Fibroblast of gingiva (primary cell): ENCODE measurements around the gene FLYWCH2.

Experiments
- DNase-seq: peaks from one replicate; pipeline ENCODE4 v3.0.0-alpha.2; 2011; ENCODE audit warnings: low read depth

FLYWCH2 gene

DNA sequence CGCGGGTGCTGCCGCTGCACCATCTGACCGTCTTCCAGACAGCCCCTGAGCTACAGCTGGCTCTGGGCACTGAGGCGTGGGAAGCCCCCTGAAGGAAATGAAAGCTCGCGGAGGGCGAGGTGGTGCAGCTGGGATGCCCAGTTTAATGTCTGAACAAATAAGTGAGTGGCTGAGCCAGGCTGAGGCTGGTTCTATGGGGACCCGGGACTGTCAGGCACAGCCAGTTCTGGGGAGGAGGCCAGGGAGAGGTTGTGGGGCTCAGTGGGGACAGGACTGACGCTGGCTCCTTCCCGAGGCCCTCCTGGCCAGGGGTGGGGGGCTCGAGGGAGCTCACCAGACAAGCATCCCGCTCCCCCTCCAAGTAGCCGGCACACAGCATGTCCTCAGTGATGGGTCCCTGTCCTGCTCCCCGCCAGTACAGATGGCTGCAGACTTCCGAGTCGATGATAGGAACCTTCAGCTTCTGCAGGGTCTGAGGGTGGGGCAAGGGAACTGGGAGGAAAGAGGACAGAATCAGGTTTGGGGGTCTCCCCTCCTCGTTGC is 29.4 kb upstream of the FLYWCH2 start:
- DNase-seq: no peak

DNA sequence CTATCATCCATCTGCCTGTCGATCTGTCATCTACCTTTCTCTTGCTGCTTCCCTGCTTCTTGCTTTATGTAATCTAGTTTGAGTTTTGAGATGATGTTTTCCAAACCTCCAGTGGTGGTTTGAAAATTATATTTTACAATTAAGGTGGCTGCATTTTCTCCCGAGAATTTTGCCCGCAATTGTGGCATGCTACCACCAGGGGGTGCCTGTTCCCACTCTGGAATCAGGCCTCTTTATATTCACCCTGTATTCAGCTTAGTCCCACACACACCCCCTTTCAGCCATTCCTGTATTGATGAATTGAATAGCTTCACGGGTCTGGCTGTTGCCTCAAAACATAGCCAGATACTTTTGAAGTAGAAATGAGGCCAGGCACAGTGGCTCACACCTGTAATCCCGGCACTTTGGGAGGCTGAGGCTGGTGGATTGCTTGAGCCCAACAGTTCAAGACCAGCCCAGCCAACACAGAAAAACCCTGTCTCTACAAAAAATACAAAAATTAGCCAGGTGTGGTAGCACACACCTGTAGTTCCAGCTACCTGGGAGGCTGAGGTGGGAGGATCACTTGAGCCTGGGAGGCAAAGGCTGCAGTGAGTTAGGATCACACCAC is 28.2 kb upstream of the FLYWCH2 start:
- no peak for DNase-seq

DNA sequence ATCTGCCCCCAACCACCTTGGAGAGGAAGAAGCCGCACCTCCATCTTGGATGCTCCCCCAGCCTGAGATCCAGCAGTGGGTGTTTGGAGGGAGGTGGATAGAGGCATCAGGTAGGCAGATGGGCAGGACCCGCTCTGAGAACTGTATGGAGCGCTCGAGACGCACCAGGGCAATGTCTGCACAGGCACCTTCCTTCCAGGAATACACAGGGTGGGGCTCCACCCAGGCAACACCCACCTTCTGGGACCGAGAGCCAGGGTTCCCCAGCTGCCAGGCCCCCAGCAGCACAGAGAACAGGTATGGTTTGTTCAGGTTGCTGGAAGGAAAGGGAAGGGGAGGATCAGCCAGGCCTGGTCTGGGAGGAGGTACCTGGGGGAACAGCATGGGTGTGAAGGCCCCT is 27.5 kb upstream of the FLYWCH2 start:
- DNase-seq: no peak

DNA sequence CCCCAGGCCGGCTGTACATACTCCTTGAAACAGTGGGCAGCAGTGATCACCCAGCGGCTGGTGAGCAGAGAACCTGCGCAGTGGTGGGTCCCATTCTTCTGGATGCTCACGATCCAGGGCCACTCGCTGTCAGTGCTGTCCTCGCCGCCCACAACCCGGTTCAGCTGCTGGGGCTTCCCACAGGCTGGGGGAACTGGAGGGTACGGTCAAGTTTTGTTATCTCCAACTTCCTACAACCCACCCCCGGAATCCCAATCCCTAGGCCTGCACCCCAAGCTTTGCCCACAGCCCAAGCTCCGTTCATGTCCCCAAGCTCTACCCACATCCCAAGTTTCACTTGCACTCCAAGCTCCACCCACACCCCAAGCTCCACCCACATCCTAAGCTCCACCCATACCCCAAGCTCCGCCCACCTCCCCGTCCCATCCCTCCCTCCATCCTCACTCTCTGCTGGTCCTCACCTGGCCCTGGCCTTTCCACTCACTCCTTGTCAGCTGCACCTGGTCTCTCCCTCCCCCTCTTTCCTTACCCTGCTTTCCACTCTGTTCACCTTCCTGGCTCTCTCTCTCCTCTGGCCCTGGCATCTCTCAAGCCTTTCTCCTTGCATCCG is 26.8 kb upstream of the FLYWCH2 start:
- no peak for DNase-seq

DNA sequence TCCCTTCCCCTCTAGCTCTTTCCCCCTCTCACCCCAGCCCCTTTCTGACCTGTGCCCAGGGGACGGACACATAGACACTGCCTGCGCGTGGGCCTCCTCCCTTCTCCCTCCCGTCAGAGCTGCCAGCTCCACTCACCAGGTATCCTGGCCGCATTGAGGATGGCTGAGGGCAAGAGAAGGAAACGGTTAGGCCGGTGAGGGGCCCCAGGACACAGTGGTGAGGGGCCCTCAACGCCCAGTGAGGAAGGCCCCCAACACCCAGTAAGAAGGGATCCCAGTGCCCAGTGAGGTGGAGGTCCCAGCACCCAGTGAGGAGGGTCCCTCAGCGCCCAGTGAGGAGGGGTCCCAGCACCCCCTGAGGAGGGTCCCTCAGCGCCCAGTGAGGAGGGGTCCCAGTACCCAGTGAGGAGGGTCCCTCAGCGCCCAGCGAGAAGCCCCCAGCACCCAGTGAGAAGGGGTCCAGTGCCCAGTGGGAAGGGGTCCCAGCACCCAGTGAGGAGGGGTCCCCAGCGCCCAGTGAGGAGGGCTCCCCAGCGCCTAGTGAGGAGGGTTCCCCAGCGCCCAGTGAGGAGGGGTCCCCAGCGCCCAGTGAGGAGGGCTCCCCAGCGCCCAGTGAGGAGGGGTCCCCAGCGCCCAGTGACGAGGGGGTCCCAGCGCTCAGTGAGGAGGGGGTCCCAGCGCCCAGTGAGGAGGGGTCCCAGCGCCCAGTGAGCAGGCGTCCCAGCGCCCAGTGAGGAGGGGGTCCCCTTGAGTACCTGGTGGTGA is 26.1 kb upstream of the FLYWCH2 start:
- no peak for DNase-seq

DNA sequence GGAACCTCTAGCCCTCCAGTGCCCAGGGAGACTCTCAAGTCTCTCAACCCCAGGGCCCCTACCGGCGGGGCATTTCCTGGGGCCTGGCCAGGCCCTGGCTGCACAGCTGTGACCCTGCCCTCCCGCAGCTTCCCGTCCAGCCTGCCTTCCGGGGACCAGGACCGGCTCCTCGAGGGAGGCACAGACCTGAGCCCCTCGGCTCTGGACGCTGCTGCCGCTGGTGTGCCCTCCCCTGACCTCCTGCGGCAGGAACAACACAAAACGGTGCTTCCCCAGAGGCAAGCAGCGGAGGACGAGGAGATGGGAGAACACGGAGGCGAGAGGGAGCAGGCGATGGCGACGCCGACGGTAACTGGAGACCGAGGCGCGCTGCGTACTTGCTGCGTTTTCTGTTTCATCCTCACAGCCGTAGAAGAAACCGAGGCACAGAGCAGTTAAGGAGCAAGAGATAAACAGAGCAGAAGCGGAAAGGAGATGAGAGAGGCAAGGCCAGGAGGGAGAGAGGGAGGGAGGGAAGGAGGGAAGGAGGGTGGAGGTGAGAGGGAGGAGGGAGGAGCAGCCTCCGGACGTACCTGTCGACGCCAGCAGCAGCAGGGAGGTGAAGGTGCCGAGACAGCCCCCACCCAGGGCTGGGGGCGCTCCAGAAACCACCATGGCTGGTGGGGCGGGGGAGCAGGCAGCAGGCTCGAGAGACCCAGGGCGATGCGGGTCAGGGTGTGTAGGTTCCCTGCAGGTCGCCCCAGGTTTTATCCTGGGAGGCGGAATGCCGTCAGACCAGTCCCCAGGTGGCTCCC is 25.4 kb upstream of the FLYWCH2 start, which contains the start of gene PRSS22:
PRSS22 (minus strand) TSS at position 720 of the 794 bp plus-strand sequence; CDS start at position 654, 66 bp downstream.
- no peak for DNase-seq

DNA sequence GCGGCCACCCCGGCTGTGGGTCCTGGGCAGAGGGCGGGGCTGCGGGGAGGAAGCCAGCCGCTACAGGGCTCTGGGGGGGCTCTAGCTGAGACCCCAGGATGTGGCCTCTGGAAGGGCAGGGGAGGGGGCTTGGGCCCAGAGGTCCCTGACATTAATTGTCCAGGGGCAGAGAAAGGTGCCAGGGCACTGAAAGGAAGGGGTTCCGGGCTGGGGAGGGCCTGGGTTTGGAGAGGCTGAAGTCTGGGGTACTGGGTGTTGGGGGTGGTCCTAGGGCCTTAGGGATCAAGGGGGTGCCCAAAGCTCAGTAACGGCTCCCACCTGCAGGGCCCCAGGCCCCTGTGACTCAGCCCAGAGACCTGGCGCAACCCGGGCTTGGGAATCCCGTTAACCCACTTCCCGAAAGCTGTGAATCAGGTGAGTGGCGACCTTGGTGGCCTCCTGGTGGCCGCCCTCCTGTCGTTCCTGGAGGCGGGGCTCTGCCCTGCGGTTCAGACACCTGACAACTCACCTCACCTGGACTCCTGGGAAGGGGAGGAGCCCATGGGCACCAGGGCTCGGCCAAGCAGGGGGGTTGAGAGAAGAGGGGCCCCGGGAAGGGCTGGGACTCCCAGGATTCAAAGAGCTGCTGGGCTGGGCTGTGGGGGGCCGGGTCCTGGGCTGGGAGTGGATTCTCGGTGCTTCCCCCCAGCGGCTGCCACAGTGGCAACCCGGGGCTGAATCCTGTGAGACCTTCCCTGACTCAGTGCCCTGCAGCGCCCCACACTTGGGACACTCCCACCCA is 24.6 kb upstream of the FLYWCH2 start:
- no peak for DNase-seq

DNA sequence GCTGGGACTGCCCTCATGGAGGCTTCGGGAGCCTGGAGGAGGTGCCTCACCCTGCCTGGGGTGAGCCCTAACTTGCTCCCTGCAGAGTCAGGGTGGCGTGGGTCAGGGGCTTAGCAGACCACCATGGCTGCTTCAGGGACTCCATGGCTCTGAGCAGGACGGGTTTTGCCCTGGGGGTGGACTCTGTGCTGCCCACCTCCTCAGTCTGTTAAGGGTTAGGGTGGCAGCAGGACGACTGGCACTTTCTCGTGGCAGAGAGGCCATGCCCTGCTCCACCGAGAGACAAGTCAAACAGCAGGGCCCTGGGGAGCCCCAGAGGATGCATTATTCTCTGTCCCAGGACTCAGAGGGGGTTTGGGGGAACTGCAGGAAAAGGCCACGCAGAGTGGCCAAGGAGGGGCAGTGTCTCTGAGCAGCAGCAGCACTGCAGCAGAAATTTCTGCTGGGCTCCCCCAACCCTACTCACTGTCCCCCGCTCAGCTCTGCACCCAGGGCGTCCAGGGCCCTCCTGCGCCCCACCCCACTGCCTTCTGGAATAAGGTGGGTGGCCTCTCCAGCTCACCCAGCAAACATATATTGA is 23.2 kb upstream of the FLYWCH2 start:
- DNase-seq: no peak

DNA sequence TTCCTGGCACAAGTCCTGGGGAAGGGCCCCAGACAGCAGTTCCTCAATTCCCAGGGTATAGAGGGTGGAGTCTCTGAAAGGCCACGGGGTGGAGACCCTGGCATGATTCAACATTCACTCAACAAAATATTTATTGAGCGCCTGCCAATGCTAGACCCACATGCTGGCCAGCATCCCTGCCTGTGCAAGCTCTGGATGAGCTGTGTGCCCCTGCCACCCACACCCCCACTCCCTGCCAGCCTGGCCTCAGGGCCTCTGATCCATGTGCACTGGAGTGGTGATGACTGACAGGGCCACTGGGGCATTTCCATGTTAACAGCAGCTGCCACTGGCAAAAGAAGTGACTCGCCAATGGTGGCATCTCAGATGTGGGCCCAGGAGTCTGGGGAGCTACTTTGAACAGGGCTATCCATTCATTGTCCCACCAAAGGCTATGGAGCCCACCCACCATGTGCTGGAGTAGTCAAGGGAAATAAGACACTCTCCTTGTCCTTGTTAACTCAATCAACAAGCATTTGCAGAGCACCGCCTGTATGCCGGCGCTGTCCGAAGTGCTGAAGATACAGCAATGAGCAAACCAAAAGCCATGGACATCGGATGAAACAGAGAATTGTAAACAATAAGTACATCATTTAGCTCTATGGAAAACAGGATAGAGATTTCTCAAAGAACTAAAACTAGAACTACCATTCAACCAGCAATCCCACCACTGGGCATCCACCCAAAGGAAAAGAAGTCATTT is 22.0 kb upstream of the FLYWCH2 start:
- DNase-seq: no peak

DNA sequence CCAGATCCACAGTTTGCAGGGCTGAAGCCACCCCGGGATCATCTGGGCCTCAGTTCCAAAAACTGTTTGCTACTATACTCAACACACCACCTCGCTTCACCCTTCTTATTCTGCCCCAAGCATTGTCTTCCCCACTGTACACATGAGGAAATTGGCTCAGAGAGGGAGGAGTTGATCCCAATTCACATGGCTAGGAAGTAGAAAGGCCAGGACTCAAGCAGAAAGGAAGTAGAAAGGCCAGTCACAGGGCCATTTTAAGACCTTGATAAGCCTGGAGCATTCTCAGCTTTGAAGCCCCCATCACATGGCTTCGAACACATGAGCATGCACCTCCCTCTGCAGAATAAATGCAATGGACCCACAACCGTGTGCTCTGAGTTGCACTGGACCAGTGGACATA is 17.4 kb upstream of the FLYWCH2 start:
- no peak for DNase-seq

DNA sequence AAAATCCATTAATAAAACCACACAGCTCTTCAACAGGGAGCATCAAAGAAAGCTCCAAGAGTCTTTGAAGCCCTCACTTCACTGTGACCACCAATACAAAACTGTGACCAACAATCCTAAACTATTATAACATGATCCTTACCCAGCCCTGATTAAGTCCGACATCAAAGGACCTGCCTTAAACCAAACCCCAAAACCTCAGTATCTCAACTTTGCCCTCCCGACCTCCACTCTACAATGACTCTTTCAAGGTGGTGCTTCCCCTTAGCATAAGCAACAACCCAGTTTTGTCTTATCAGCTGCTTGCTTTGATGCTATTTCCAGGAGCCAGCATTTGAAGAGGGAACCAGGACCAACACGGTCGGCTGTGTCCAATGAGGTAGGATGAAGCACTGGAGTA is 16.6 kb upstream of the FLYWCH2 start:
- no peak for DNase-seq

DNA sequence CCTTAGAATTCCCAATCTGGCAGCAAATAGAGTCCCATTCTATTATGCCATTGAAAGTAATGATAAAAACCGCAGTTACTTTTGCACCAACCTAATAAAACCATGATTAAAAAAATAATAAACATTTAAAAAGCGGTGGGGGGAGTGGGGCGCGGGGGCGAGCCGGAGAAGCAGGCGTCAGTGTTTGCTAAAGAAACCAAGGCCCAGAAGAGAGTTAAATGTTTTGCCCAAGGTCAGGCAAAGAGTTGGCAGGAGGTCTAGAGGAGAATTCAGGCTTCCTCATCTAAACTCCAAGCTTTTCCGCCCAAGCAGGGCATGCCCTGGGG is 15.4 kb upstream of the FLYWCH2 start:
- no peak for DNase-seq

DNA sequence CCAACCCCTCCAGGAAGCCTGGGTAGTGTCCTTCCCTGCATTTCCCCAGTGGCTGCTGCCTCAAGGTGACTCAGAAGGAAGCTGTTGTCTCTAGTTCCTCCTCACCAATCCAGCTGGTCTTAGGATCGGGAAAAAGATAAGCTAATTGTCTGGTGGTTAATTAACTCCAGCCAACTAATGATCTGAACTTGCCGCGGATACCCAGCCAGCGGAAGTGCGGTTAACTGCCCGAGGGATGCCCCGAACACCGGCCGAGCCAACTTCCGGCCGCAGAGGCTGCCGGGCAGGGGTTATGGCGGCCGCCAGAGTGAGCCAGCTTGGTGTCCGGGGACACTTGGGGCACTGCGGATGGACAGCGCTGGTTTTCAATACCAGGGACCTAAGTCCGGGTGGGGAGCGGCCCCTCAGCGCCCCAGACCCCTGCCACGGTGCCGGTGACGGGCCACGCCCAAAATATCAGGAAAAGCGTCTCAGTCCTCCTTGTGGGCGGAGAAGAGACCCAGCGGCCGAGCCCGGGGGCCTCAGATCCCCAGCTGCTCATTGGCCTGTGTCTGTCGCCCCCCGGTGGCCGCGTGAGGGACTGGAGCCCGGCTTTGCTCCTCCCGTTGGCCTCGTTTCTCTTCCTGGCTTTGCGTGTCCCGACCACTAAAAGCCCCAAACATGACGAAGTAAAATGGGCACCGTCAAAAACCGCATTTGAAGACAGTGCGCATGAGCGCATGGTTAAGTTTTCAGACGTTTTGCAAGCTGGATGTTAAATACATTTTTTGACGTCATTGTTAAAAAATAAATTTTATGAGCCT is 14.8 kb upstream of the FLYWCH2 start:
- peak; percentile 91 for DNase-seq

DNA sequence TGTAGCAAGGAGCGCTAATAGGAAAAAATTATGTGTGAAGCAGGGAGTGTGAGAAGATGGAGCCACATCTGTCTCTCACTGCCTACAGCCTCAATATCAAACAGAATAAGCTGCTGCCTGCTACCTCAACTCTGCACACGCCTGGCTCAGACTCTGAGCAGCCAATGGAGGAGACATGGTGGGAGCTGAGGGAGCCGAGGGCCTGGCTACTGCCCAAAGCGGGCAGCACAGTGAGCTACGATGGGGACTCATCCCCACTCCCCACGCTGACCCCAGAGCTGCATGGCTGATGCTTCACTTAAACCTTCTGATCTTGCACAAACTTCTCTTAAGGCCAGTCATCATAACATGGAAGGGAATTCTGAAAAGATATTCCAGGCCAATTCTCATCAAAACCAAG is 11.1 kb upstream of the FLYWCH2 start:
- no peak for DNase-seq

DNA sequence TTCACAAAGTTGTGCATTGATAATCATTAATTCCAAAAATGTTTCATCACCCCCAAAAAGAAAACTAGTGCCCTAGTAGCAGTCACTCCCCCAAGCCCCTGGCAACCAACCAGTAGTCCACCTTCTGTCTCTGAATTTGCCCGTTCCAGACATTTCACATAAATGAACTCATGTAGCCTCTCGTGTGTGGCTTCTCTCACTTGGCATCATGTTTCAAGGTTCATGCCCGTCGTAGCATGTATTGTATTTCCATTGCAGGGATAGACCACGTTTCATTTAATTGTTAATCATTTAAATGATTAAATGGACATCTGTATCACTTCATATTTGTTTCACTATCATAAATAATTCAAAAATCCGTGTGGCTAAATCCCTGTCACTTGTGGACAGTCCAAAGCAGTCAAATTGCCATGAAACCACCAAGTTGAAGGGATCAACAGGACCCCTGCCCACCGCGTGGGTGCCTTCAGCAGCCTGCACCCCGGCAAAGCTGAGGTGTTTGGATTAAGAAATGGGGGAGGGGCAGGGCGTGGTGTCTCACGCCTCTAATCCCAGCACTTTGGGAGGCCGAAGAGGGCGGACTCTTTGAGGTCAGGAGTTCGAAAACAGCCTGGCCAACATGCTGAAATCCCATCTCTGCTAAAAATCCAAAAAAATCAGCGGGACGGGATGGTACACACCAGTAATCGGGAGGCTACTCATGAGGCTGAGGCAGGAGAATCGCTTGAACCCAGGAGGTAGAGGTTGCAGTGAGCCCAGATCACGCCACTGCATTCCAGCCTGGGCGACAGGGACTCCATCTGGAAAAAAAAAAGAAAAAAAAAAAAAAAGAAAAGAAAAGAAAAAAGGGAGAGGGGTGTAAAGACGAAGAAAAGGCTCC is 8.7 kb upstream of the FLYWCH2 start:
- DNase-seq: no peak

DNA sequence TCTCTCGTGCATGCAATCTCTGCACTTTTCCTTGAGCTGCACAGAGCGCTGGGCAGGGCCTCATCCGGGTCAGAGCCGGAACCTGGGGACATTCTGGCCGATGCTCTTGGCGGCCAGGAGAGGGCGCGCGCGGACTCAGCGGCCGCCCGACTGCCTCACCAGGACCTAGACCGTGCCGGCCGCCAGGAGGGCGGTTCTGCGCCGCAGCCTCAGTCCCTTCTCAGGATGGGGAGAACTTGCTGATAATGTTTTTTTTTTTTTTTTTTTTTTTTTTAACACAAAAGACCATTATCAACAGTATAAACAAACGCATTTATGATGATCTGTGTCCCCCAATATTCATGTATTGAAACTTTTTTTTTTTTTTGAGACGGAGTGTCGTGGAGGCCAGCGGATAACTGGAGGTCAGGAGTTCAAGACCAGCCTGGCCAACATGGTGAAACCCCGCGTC is 8.1 kb upstream of the FLYWCH2 start:
- DNase-seq: peak; percentile 64

DNA sequence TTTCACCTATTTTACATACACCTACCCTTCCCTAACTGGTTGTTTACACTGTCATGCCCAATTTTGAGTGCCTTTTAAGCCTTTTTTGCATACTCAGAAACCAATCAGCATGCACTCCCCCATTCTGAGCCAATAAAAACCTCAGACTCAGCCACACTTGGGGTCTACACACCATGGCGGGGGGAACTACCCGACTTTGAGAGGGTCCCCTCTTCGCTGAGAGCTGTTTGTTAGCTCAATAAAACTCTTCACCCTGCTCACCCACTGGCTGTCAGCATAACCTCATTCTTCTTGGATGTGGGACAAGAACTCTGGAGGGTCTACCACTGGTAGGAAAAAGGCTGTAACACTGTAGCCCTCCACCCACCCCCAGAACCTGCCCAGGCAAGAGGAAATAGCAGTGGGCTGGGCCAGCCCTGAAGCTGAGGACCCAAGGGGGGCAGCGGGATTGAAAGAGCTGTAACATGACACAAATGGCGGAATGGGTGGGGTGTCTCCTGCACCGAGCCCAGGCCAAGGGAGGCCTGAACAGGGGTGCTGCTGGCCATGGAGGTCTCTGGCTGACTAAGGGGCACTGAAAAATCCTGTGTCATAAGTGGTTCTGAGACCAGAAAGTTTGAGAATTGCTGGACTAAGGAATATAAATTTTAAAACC is 3.0 kb upstream of the FLYWCH2 start:
- no peak for DNase-seq
